Liver (tissue), 9 donors: ENCODE data around the gene SPRR1A. TPM values are rescaled to one million over a fixed set of nuclear protein-coding genes. Genes with fewer than 3 reads are reported as not detected.

Experiments used
- DNase-seq: peaks from one replicate; pipeline ENCODE4 v3.0.0-alpha.2; 2017; ENCODE audit warnings: low spot score
- H3K27ac ChIP-seq, 2 donors: one replicate each; pipeline ENCODE4 v1.7.0; 2013; ENCODE audit warnings: inconsistent platforms in 2 of 2, low read length in 2 of 2, control low read depth in 1 of 2, low read depth in 1 of 2, mild to moderate bottlenecking in 1 of 2
- H3K27me3 ChIP-seq, 4 donors: one replicate each; pipeline versions ENCODE4 v1.6.1 to v1.7.0; 2013; ENCODE audit warnings: low read length in 3 of 4, inconsistent platforms in 1 of 4, mild to moderate bottlenecking in 1 of 4, moderate library complexity in 1 of 4; ENCODE audit not compliant: control insufficient read depth in 4 of 4, insufficient read depth in 4 of 4
- H3K36me3 ChIP-seq, 4 donors: one replicate each; pipeline versions ENCODE4 v1.6.1 to v1.7.0; 2013; ENCODE audit warnings: low read length in 3 of 4, mild to moderate bottlenecking in 3 of 4, low read depth in 1 of 4, moderate library complexity in 1 of 4; ENCODE audit not compliant: control insufficient read depth in 4 of 4, insufficient read depth in 3 of 4
- H3K4me1 ChIP-seq, 4 donors: one replicate each; pipeline versions ENCODE4 v1.6.1 to v1.7.0; 2013; ENCODE audit warnings: low read length in 3 of 4, mild to moderate bottlenecking in 3 of 4, moderate library complexity in 1 of 4; ENCODE audit not compliant: control insufficient read depth in 4 of 4, insufficient read depth in 4 of 4
- H3K4me3 ChIP-seq, 3 donors: one replicate each; pipeline versions ENCODE4 v1.6.1 to v1.7.0; 2013; ENCODE audit warnings: low read length in 3 of 3, control low read depth in 1 of 3, low read depth in 1 of 3, mild to moderate bottlenecking in 1 of 3
- H3K9ac ChIP-seq, 2 donors: one replicate each; pipeline ENCODE4 v1.7.0; 2013; ENCODE audit warnings: low read length in 2 of 2, mild to moderate bottlenecking in 2 of 2, moderate library complexity in 2 of 2, control low read depth in 1 of 2, low read depth in 1 of 2
- H3K9me3 ChIP-seq, 4 donors: one replicate each; pipeline versions ENCODE4 v1.6.1 to v1.7.0; 2013; ENCODE audit warnings: low read length in 3 of 4; ENCODE audit not compliant: control insufficient read depth in 4 of 4
- EGR1 ChIP-seq, 2 donors: IDR thresholded peaks; 2 replicates each; pipeline ENCODE4 v1.6.1; 2016 to 2018; ENCODE audit warnings: antibody characterized with exemption in 2 of 2, low read depth in 2 of 2
- FOXA1 ChIP-seq: IDR thresholded peaks from 2 replicates; pipeline ENCODE4 v1.6.1; 2016; ENCODE audit warnings: antibody characterized with exemption
- FOXA2 ChIP-seq: IDR thresholded peaks from 2 replicates; pipeline ENCODE4 v1.6.1; 2016; ENCODE audit warnings: antibody characterized with exemption
- GABPA ChIP-seq, 2 donors: IDR thresholded peaks in 1 of 2; conservative IDR thresholded peaks in 1 of 2; 2 replicates each; pipeline ENCODE4 v1.6.1; 2016; ENCODE audit warnings: antibody characterized with exemption in 2 of 2, mild to moderate bottlenecking in 1 of 2, moderate library complexity in 1 of 2
- HNF4A ChIP-seq, 2 donors: conservative IDR thresholded peaks; 2 replicates each; pipeline ENCODE4 v1.6.1; 2016; ENCODE audit warnings: antibody characterized with exemption in 2 of 2, mild to moderate bottlenecking in 2 of 2
- HNF4G ChIP-seq: IDR thresholded peaks from 2 replicates; pipeline ENCODE4 v1.6.1; 2016; ENCODE audit warnings: antibody characterized with exemption
- JUND ChIP-seq, 2 donors: IDR thresholded peaks; 2 replicates each; pipeline ENCODE4 v1.6.1; 2016; ENCODE audit warnings: antibody characterized with exemption in 2 of 2
- MAX ChIP-seq: IDR thresholded peaks from 2 replicates; pipeline ENCODE4 v1.6.1; 2016; ENCODE audit warnings: antibody characterized with exemption
- NR2F2 ChIP-seq: IDR thresholded peaks from 2 replicates; pipeline ENCODE4 v1.6.1; 2016; ENCODE audit warnings: antibody characterized with exemption
- RAD21 ChIP-seq, 2 donors: IDR thresholded peaks; 2 replicates each; pipeline ENCODE4 v1.6.1; 2016; ENCODE audit warnings: antibody characterized with exemption in 2 of 2, mild to moderate bottlenecking in 2 of 2
- RXRA ChIP-seq, 2 donors: IDR thresholded peaks; 2 replicates each; pipeline ENCODE4 v1.6.1; 2017 to 2018; ENCODE audit warnings: antibody characterized with exemption in 2 of 2, mild to moderate bottlenecking in 1 of 2
- SP1 ChIP-seq: IDR thresholded peaks from 2 replicates; pipeline ENCODE4 v1.6.1; 2018; ENCODE audit warnings: antibody characterized with exemption, mild to moderate bottlenecking
- TAF1 ChIP-seq: conservative IDR thresholded peaks from 2 replicates; pipeline ENCODE4 v1.6.1; 2016; ENCODE audit warnings: antibody characterized with exemption, mild to moderate bottlenecking
- YY1 ChIP-seq: IDR thresholded peaks from 2 replicates; pipeline ENCODE4 v1.6.1; 2016; ENCODE audit warnings: antibody characterized with exemption, mild to moderate bottlenecking
- ZBTB33 ChIP-seq: IDR thresholded peaks from 2 replicates; pipeline ENCODE4 v1.6.1; 2016; ENCODE audit warnings: antibody characterized with exemption
- WGBS: extraction: QIAGEN DNeasy Blood & Tissue Kit; methylation state at CpG from one replicate; pipeline ENCODE4 v1.1.7; 2013; 5-methylcytosine and 5-hydroxymethylcytosine counted together
- polyA plus RNA-seq, 2 donors: library from polyadenylated mRNA; stranded (reverse) in 1 of 2; unstranded in 1 of 2; fragments of 200-250 nt in 1 of 2; fragments of >200 nt in 1 of 2; fragmentation: Nextera tagmentation in 1 of 2; extraction: Ambion mirVana in 1 of 2; gene quantifications; one replicate each; pipeline versions ENCODE4 v1.2.1 to v1.2.3, GENCODE V29; 2013 to 2015
- total RNA-seq, 2 donors: library from RNA; depleted of rRNA; stranded (reverse); fragments of >200 nt; gene quantifications; one replicate each; pipeline ENCODE4 v1.2.3, GENCODE V29; 2014
- TF ChIP-seq, protein P1 (sequence below): IDR thresholded peaks from 2 replicates; pipeline ENCODE4 v1.6.1; 2016; ENCODE audit warnings: antibody characterized with exemption
- TF ChIP-seq, protein P2 (sequence below): IDR thresholded peaks from 2 replicates; pipeline ENCODE4 v1.6.1; 2016; ENCODE audit warnings: antibody characterized with exemption, mild to moderate bottlenecking
- TF ChIP-seq, protein P3 (sequence below): fragments of 150-350 bp; IDR thresholded peaks from 2 replicates; pipeline ENCODE4 v1.5.1; 2017; ENCODE audit warnings: improper control_type of control experiment, low read depth, low read length; ENCODE audit not compliant: missing input control
- donor health status: healthy.
- donor health status: healthy.
- donor health status: healthy.
- donor health status: healthy.
- donor health status: healthy.

SPRR1A gene, protein sequence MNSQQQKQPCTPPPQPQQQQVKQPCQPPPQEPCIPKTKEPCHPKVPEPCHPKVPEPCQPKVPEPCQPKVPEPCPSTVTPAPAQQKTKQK
- total RNA-seq (not detected), polyA plus RNA-seq (not detected)

GRCh38 chr1:152983743-152984142, at the start of gene SPRR1A:
Gene SPRR1A, plus strand, starts transcription at chr1:152984081. Its CDS starts 1,150 bp downstream, at chr1:152985231.
- Histone ChIP-seq H3K4me3 (no peak within 1 kb of the TSS), H3K9ac (no peak within 1 kb of the TSS), H3K36me3 (no peaks in the 10 kb centered on the region), H3K27ac (no peak within 1 kb of the TSS), H3K27me3 (no peaks in the 10 kb centered on the region), H3K9me3 (no peaks in the 10 kb centered on the region), H3K4me1 (no peaks in the 10 kb centered on the region)
- TF ChIP-seq GABPA (IDR thresholded peaks at IDR 0.05 in 1 of 2, conservative IDR thresholded peaks at IDR 0.05 in 1 of 2) (no peak), YY1 (no peak), ZBTB33 (no peak), HNF4A (conservative IDR thresholded peaks at IDR 0.05) (no peak), SP1 (no peak), RAD21 (IDR thresholded peaks at IDR 0.05) (no peak), MAX (no peak), TAF1 (no peak), FOXA2 (no peak), HNF4G (no peak), RXRA (IDR thresholded peaks at IDR 0.05) (no peak), EGR1 (IDR thresholded peaks at IDR 0.05; ENCODE audit: low read depth in 2 of 2) (no peak)
- 89% methylated on average over 3 of the region's 3 CpGs for WGBS
- DNase-seq, result no peak

- TF ChIP-seq RXRA (IDR thresholded peaks at IDR 0.05) (peak in 1 of 2 donors; percentile 91), ZBTB33 (no peak), NR2F2 (no peak), FOXA2 (no peak), GABPA (IDR thresholded peaks at IDR 0.05 in 1 of 2, conservative IDR thresholded peaks at IDR 0.05 in 1 of 2) (no peak), MAX (no peak), EGR1 (IDR thresholded peaks at IDR 0.05; ENCODE audit: low read depth in 2 of 2) (no peak), TAF1 (no peak), RAD21 (IDR thresholded peaks at IDR 0.05) (peak in 1 of 2 donors; percentile 22), HNF4A (conservative IDR thresholded peaks at IDR 0.05) (peak in 1 of 2 donors; percentile 78), HNF4G (no peak), JUND (IDR thresholded peaks at IDR 0.05) (peak in 1 of 2 donors; percentile 23), SP1 (no peak), YY1 (peak; percentile 42), FOXA1 (no peak)
- TF ChIP-seq, protein P1, sequence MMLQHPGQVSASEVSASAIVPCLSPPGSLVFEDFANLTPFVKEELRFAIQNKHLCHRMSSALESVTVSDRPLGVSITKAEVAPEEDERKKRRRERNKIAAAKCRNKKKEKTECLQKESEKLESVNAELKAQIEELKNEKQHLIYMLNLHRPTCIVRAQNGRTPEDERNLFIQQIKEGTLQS, result no peak
- TF ChIP-seq, protein P2, sequence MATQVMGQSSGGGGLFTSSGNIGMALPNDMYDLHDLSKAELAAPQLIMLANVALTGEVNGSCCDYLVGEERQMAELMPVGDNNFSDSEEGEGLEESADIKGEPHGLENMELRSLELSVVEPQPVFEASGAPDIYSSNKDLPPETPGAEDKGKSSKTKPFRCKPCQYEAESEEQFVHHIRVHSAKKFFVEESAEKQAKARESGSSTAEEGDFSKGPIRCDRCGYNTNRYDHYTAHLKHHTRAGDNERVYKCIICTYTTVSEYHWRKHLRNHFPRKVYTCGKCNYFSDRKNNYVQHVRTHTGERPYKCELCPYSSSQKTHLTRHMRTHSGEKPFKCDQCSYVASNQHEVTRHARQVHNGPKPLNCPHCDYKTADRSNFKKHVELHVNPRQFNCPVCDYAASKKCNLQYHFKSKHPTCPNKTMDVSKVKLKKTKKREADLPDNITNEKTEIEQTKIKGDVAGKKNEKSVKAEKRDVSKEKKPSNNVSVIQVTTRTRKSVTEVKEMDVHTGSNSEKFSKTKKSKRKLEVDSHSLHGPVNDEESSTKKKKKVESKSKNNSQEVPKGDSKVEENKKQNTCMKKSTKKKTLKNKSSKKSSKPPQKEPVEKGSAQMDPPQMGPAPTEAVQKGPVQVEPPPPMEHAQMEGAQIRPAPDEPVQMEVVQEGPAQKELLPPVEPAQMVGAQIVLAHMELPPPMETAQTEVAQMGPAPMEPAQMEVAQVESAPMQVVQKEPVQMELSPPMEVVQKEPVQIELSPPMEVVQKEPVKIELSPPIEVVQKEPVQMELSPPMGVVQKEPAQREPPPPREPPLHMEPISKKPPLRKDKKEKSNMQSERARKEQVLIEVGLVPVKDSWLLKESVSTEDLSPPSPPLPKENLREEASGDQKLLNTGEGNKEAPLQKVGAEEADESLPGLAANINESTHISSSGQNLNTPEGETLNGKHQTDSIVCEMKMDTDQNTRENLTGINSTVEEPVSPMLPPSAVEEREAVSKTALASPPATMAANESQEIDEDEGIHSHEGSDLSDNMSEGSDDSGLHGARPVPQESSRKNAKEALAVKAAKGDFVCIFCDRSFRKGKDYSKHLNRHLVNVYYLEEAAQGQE, result peak; percentile 31
- TF ChIP-seq, protein P3, sequence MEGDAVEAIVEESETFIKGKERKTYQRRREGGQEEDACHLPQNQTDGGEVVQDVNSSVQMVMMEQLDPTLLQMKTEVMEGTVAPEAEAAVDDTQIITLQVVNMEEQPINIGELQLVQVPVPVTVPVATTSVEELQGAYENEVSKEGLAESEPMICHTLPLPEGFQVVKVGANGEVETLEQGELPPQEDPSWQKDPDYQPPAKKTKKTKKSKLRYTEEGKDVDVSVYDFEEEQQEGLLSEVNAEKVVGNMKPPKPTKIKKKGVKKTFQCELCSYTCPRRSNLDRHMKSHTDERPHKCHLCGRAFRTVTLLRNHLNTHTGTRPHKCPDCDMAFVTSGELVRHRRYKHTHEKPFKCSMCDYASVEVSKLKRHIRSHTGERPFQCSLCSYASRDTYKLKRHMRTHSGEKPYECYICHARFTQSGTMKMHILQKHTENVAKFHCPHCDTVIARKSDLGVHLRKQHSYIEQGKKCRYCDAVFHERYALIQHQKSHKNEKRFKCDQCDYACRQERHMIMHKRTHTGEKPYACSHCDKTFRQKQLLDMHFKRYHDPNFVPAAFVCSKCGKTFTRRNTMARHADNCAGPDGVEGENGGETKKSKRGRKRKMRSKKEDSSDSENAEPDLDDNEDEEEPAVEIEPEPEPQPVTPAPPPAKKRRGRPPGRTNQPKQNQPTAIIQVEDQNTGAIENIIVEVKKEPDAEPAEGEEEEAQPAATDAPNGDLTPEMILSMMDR, result no peak
- Histone ChIP-seq H3K4me1 (peaks cover 2 to 23% (median 18%) of the 10 kb centered on the region in 4 donors), H3K36me3 (no peaks in the 10 kb centered on the region), H3K27me3 (no peaks in the 10 kb centered on the region), H3K4me3 (no peak overlapping the region), H3K27ac (no peak overlapping the region), H3K9me3 (no peaks in the 10 kb centered on the region), H3K9ac (no peak overlapping the region)
- DNase-seq, result no peak
- 34% methylated on average over 1 of the region's 1 CpG for WGBS
These were observed 43.3 kb upstream of the SPRR1A start for GRCh38 chr1:152940614-152941013.
